ENCODE measurements around the gene DBF4B.

- TF ChIP-seq CTCF (IDR thresholded peaks at IDR 0.05) (no peak), POLR2A (IDR thresholded peaks at IDR 0.05) (no peak)
These were observed 71.7 kb downstream of the DBF4B start for GRCh38 chr17:44780161-44780560.

Measured in esophagus squamous epithelium (tissue), 4 donors.